Measurements from ENCODE around the gene ZNF784.

The ZNF784 gene

DNA sequence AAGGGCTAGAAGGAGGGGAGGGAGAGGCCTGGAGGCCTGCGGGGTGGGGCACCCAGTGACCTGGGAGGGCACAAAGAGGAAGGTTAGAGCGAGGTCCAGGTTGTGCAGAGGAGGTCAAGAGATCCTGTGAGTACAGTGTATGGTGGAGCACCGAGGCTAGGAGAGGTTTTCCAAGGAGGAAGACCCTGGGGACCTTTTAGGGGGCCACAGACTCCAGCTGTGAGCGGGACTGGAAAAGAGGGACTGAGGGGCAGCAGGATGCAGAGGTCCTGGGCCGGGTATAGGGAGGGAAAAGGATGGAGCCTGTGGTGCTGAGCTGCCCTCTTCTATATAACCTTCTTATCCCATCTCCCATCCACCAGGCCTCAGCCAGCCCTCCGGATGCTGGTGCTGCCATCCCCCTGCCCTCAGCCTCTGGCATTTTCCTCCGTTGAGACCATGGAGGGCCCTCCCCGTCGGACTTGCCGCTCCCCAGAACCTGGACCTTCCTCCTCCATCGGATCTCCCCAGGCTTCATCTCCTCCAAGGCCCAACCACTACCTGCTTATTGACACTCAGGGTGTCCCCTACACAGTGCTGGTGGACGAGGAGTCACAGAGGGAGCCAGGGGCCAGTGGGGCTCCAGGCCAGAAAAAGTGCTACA is 19.9 kb upstream of the ZNF784 start:
- in situ Hi-C loops (cut with MboI; ENCODE audit: low sequenced_read_pairs) = no loop called here

DNA sequence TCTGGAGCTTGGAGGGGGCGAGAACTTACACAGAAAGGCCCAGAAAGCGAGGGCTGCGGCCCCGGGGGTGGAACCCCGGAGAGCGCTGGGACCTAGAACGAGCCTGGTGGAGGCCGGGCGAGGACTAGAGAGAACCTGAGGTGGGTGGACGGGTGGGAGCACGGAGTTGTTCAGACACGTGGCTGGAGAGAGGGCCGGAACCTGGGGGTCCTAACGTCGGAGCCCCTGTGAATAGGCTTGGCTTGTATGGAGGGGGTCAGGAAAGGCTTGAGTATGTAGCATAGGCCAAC is 19.5 kb upstream of the ZNF784 start:
- in situ Hi-C loops (cut with MboI; ENCODE audit: low sequenced_read_pairs) = no loop called here

DNA sequence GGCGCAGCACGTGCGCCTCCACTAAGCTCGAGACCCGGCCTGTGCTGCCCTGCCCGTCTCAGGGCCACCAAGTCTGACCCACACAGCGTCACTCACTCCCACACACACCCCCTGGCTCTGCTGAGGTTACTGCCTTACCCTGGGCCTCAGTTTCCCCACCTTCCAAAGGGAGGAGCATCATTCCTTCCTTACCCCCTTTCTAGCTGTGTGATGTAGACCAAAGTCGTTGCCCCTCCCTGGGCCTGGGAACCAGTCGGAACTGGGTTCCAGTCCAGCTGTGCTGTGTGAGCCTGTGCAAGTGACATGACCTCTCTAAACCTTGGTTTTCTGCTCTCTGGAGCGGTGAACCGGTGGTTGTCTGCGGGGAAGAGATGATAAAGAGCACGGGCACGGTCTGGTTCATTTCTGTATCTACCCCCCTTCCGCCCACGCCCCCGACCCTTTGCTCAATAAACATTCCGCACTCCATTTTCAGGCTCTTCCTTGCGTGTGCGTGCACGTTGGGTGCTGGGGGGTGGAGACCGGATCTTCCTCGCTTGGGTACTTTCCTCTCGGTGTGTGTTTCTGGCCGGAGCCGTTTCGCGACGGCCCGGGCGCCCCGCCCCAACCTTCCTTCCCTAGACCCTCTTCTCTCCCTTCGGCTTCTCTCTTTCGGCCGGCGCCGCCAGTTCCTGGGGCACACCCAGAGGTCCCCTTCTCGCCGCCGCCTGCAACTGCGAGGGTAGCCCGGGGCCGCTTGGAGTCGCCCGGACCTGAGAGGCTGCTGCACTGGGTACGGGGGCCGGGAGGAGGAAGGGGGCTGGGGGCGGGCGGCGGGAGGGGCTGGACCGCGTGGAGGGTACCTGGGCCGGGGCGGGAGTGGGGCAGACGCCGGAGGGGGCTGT is 18.9 kb upstream of the ZNF784 start, which contains the start of gene ZNF581:
Gene ZNF581 (plus strand): TSS at position 647 of the 884 bp plus-strand sequence. CDS start 923 bp downstream, outside the sequence.
- in situ Hi-C loops (cut with MboI; ENCODE audit: low sequenced_read_pairs) = no loop called here

DNA sequence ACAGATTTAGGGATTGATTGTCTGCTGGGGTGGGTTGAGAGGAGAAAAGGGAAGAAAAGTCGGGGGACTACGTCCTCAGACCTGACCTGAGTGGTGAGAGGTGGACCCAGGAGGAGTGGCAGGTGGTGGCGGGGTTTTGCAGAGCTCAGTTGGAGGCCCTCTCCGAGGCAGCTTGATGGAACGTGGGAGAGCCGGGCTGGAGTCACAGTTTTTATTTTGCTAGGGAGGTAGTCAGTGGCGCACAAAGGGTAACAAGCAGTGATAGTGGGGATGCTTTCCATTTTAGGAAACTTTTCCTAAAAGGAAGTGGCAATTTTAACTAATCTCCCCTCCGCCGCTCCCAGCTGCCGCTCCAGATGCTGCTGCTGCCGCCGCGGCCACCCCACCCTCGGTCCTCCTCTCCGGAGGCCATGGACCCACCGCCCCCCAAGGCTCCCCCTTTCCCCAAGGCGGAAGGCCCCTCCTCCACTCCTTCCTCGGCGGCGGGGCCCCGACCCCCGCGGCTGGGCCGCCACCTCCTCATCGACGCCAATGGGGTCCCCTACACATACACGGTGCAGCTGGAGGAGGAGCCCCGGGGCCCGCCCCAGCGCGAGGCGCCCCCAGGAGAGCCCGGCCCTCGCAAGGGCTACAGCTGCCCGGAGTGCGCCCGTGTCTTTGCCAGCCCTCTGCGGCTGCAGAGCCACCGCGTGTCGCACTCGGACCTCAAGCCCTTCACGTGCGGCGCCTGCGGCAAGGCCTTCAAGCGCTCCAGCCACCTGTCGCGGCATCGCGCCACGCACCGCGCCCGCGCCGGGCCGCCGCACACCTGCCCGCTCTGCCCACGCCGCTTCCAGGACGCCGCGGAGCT is 18.0 kb upstream of the ZNF784 start:
- in situ Hi-C loops (cut with MboI; ENCODE audit: low sequenced_read_pairs) = no loop called here

DNA sequence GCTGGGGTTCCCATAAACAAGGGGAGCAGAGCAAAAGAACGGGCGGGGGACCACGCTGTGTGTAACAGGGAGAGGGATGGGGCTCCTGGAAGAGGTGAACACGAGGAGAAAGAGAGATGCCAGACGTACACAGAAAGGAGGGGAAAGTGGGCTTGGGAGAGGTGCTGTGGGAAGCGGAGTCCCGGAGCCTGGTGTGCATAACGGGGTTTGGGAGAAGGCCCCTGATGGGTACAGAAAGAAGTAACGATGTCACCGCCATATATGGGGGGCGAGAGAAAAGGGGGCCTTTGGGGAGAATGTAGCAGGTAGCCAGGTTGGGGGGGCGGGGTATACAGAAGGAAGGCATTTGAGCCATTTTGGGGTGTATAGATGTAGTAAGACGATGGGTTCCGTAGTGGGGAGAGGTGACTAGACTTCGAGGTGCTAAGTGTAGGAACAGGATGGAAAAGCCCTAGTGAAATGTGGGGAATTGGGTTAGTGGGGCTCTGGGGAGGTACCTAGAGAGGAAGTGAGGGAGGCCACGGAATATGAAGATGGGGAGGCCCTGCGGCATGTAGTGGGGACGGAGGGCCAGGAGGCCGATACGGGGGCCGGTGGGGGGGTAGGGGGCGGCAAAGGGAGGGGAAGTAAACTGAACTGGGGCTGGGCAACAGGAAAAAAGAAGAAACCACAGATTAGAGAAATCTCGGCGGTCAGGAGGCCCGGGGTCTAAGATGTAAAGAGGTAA is 17.2 kb upstream of the ZNF784 start:
- in situ Hi-C loops (cut with MboI; ENCODE audit: low sequenced_read_pairs) = no loop called here

DNA sequence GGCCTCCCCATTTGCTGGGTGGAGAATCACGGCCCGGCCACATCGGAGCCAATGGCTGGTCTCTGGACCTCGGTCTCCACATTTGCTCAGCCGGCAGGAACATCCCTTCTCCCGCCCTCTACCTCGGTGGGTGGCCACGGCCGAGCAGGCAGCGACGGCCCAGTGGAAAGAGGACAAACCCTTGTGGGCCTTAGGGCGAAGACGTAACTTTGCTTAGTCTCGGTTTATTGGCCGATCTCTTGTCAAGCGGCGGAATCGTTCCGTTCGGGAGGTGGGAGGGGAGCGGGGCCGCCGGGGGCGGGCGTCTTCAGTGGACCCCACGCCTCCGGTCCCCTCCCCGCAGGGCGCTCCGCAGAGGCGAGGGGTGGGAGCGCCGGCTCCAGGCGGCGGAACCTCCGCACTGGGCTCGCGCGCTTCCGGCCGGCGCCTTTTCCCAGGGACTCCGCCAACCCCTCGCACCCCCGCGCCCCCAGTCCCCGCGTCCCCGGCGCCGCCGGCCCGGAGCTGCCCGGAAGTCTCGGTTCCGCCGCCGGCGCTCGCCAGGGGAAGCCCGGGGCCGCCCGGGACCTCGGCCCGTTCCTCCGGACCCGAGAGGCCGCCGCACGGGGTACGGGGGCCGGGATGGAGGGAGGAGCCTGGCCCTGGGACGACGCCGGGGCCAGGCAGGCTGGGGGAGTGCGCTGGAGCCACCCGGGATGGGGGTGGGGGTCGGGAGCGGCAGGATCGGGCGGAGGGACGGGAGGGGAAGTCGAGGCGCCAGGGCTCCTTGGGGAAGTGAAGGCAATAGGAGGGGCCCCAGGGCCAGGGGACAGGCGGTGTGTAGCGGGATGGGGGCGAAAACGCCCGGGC is 16.4 kb upstream of the ZNF784 start, which contains the start of gene ZNF580:
Gene ZNF580 (plus strand): TSS at position 426 of the 849 bp plus-strand sequence. CDS start 1,507 bp downstream, outside the sequence.
- in situ Hi-C loops (cut with MboI; ENCODE audit: low sequenced_read_pairs) = no loop called here

DNA sequence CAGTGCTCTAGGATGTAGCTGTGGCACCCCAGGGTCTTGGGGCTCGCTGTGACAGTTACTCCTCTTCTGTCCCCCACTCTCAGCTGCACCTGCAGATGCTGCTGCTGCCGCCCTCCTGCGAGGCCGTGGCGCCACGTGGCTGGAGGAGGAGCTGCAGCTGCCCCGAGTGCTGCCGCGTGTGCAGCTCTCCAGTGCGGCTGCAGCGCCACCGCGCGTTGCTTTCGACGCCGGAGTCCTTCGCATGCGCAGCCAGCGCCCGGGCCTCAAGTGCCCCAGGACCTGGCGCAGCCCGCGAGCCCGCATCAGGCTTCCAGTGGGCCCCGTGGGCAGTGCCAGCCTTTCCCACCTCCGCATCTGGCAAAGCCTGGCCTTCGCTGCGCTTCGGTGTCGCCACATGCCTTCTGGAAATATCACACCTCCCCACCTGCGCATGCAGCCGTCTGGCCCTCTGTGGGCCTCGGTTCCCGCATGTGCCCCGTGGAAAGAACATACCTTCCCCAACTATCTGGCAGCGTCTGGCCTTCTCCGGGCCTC is 15.7 kb upstream of the ZNF784 start:
- in situ Hi-C loops (cut with MboI; ENCODE audit: low sequenced_read_pairs) = no loop called here

DNA sequence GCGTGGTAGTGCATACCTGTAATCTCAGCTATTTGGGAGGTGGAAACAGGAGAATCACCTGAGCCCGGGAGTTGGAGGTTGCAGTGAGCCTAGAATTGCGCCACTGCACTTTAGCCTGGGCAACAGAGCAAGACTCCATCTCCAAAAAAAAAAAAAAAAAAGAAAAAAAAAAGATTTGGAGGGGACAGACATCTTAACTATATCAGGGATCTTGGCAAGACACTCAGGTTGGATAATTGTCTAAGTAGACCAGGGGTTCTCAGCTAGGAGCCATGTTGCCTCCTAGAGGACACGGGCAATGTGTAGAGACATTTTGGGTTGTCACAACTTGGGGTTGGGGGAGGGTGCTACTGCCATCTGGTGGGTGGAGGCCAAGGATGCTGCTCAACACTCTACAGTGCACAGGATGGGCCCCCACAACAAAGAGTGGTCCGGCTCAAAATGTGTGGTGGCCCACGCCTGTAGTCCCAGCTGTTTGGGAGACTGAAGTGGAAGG is 14.5 kb upstream of the ZNF784 start:
- in situ Hi-C loops (cut with MboI; ENCODE audit: low sequenced_read_pairs) = no loop called here

DNA sequence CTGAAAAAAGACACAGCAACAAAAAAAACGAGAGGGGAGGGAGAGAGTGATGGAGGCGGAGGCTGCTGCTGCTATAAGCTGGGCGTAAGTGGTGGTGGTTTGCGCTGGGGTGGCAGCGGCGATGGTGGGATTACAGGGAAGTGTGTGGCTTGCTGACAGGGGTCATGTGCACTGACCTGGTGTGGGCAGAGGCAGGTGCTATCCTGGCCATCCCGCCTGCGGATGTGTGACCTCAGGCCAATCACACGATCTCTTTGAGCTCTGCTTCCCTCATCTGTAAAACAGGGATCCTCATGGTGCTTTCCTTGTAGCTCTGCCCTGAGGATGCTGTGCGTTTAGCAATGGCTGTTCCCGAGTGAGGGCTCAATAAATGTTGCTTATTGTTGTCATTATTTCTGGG is 13.2 kb upstream of the ZNF784 start:
- in situ Hi-C loops (cut with MboI; ENCODE audit: low sequenced_read_pairs) = no loop called here

DNA sequence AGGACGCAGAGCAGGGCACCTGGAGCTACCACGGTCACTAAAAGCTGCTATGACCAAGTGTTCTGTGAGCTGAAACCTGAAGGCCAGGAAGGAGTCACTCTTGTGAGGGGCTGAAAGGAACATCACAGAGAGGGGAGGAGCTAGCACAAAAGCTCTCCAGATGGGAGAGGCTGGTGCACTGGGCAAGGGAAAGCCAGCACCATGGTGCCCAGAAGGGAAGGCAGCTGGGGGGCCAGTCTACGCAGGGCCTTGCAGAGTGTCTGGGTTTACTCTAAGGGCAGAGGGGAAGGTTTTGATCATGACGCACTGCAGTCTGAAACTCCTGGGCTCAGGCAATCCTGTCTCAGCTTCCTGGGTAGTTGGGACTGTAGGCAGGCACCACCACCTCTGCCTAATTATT is 12.4 kb upstream of the ZNF784 start:
- in situ Hi-C loops (cut with MboI; ENCODE audit: low sequenced_read_pairs) = no loop called here

DNA sequence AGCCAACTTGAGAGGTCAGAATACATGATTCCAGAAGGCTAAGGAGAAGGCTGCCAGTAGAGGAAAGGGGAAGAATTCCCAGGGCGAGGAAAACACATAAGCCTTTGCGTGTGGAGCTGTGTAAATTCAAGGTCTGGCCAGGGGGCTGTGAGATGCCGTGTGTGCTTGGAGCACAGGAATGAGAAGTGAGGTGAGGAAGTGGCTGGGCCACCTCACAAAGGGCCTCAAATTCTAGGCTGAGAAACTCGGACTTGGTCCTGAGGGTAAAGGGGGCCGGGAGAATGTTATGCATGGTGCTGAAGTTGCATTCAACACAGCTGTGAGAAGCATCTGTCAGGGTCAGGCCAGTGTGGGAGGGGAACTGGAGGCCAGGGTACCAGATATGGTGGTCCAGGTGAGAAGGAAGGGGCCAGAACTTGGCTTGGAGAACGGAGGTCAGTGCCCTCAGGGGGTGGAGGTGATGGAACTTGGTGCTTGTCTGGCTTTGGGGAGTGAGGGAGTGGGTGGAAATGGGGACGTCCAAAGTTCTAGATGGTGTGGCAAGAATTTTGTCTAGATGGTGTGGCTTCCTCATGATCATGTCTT is 11.6 kb upstream of the ZNF784 start:
- in situ Hi-C loops (cut with MboI; ENCODE audit: low sequenced_read_pairs) = no loop called here

DNA sequence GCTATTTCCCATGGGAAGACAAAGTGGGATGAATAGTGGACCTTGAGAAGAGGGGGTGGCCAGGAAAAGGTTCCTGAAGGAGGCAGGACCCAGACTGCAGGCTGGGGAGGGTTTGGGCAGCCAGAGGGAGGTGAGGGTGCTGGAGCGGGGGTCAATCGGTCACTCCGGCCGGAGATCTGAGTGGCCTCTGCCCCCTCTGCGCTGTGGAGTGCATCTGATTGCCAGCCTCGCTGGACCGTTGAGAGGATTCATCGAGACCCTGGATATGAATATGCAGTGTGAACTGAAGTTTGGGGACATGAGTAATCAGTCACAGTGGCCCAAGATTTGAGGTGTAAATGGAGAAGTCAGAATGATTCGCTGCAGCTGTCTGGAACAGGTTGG is 11.0 kb upstream of the ZNF784 start:
- in situ Hi-C loops (cut with MboI; ENCODE audit: low sequenced_read_pairs) = no loop called here

DNA sequence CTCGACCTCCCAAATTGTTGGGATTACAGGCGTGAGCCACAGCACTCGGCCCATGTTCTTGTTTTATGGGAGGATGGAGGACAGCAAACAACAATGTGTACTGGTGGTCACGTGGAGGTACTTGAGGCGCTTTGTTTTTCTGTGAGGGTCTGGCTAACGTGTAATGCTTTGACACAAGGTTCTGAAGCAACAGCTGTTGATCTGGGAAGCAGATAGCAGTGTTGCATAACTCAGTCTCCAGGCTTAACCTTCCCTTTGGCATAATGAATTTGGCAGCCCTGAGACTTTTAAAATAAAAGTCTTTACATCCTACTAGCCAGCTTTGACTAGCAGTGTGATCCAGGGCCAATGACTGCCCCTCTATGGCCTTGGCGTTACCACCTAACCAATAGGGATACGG is 9.5 kb upstream of the ZNF784 start:
- in situ Hi-C loops (cut with MboI; ENCODE audit: low sequenced_read_pairs) = no loop called here

DNA sequence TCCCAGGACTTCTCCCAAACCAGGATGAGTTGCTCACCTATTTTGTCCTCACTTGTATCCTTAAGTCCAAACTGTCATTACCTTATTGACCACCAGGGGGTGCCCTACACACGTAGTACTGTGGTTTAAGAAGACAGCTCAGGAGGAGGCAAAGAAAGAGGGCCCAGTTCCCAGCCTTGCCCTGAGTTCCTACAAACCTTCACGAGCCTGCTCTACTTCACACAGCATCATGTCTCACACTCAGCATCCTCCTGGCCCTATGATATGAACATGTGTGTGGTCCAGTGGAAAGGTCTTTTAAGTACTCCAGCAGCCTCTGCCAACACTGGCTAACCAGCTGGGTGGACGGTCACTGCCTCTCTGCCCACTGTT is 8.1 kb upstream of the ZNF784 start:
- in situ Hi-C loops (cut with MboI; ENCODE audit: low sequenced_read_pairs) = no loop called here

DNA sequence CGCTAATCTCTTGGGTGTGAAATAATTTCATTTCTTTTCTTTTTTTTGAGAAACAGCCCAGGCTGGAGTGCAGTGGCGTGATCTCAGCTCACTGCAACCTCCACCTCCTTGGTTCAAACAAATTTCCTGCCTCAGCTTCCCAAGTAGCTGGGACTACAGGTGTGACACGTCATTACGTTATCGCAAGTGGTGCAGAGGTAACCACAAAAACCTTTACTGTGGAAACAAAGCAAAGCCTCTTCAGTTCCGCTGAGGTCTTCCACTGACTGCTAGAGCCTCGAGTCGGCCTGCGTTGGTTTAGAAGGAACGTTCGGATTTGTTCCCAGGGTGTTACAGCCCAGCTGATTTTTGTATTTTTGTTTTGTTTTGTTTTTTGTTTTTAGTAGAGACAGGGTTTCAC is 2.0 kb upstream of the ZNF784 start:
- in situ Hi-C loops (cut with MboI; ENCODE audit: low sequenced_read_pairs) = no loop called here

DNA sequence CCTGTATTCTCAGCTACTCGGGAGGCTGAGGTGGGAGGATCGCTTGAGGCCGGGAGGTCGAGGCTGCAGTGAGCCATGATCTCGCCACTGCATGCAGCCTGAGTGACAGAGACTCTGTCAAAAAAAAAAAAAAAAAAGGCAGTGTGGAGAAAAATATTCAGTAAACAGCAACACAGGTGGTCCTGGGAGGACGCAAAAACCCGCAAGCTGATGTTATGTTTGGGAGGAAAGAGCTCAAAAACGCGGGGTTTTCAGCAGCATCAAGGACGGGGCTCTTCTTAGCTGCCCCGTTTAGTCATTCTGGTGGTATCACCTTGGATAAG is 599 bp upstream of the ZNF784 start:
- in situ Hi-C loops (cut with MboI; ENCODE audit: low sequenced_read_pairs) = no loop called here

DNA sequence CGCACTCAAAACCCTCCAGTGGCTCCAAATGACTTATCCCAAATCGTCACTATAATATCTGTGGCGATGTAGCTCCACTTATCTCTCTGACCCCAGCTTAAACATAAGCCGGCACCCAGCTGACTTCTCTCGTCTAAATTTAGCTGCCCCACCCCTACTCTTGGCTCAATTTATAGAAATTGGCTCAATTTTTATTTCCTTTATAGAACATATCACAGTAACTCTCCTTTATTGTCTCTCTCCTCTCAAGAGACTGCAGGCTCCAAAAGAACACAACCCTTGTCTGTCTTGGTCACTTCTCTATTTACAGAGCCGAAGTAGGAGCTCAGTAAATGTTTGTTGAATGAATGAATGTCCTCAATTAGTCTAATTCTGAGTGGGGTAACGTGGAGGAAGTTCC is 805 bp downstream of the ZNF784 start:
- in situ Hi-C loops (cut with MboI; ENCODE audit: low sequenced_read_pairs) = no loop called here

DNA sequence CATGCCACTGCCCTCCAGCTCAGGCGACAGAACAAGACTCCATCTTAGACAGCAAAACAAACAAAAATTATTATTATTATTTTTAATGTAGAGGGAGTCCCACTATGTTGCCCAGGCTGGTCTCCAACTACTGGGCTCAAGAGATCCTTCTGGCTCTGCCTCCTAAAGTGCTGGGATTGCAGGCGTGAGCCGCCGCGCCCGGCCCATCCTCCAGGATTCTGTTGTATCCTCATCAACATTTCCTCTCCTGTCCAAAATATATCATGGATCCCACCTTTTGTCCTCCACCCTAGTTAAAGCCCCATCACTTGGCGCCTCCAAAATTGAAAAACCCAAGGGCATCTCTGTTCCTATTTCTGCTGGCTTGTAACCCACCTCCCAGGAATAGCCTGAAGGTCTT is 1.2 kb downstream of the ZNF784 start:
- in situ Hi-C loops (cut with MboI; ENCODE audit: low sequenced_read_pairs) = no loop called here

DNA sequence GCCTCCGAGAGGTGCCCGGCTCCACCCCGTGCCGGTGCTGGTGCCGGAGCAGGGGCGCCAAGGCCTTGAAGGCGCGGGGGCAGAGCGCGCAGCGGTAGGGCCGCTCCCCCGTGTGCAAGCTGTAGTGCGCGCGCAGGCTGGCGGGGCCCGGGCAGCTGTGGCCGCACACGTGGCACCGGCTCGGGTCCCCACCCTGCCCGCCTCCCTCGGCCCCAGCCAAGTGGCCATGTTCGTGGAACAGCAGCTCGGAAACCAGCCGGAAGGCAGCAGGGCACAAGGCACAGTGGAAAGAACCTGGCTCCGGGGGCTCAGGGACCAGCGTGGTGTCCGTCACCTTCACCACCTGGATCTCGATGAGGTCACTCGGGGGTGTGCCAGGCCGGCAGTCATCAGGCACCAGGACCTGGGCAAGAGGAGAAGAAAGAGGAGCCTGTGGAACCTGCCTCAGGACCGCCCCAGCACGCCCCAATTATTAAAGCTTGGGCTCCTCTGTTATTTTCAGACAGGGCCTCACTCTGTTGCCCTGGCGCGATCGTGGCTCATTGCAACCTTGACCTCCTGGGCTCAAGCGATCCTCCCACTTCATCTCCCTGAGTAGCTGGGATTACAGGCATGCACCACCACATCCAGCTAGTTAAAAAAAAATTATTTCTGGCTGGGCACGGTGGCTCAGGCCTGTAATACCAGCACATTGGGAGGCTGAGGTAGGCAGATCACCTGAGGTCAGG is 2.0 kb downstream of the ZNF784 start:
- in situ Hi-C loops (cut with MboI; ENCODE audit: low sequenced_read_pairs) = no loop called here

Data from hTERT RPE-1 (cell line).